Endothelial cell of umbilical vein (primary cell): Measurements from ENCODE around the gene RAB8B. TPM values are rescaled to one million over a fixed set of nuclear protein-coding genes. Genes with fewer than 3 reads are reported as not detected.

Source experiments
- BruUV-seq: library from RNA; stranded (reverse); fragments of 400-500 nt; replicated peaks from 2 replicates; lab custom pipeline; 2021; lab: Mats Ljungman, UMichigan
- CTCF ChIA-PET: fragments of 300-600, 350-600 bp; sonication (Branson Sonifier 250); formaldehyde crosslinking; loops from one replicate; lab custom pipeline; 2021; ENCODE audit warnings: antibody characterized with exemption, inconsistent platforms; lab: Charles Lee
- POLR2A ChIA-PET: fragments of 300-600, 350-600 bp; sonication (Branson Sonifier 250); formaldehyde crosslinking; loops from one replicate; lab custom pipeline; 2021; ENCODE audit warnings: antibody characterized with exemption, inconsistent platforms; lab: Charles Lee
- DNase-seq: peaks from one replicate; pipeline ENCODE4 v3.0.0-alpha.2; 2011; ENCODE audit warnings: low read depth, low spot score
- FAIRE-seq: peaks from 2 replicates; lab custom pipeline; 2011; peaks lifted over from hg19 to GRCh38; lab: Jason Lieb, UNC
- H2AFZ ChIP-seq: 2 replicates; pipeline ENCODE4 v1.6.0; 2012; ENCODE audit warnings: low read depth, low read length, control low read depth, inconsistent platforms
- H3K27ac ChIP-seq: 2 replicates; pipeline ENCODE4 v1.5.1; 2011; ENCODE audit warnings: low read depth, mild to moderate bottlenecking, control low read depth, low read length, moderate library complexity; ENCODE audit not compliant: insufficient read depth
- H3K27me3 ChIP-seq, 2 experiments: 2 replicates each; pipeline versions ENCODE4 v1.6.0 to v1.6.1; 2011; ENCODE audit warnings: low read length in 2 of 2, mixed read lengths in 1 of 2; ENCODE audit not compliant: control insufficient read depth in 2 of 2, insufficient read depth in 2 of 2
- H3K36me3 ChIP-seq, 2 experiments: 2 replicates in 1 of 2; 3 replicates in 1 of 2; pipeline ENCODE4 v1.5.1; 2011; ENCODE audit warnings: low read length in 2 of 2, mild to moderate bottlenecking in 1 of 2, moderate library complexity in 1 of 2; ENCODE audit not compliant: control insufficient read depth in 2 of 2, insufficient read depth in 2 of 2; ENCODE audit errors: extremely low read depth in 1 of 2
- H3K4me1 ChIP-seq: 3 replicates; pipeline ENCODE4 v1.5.1; 2011; ENCODE audit warnings: mild to moderate bottlenecking, low read length; ENCODE audit not compliant: control insufficient read depth, insufficient read depth; ENCODE audit errors: extremely low read depth
- H3K4me2 ChIP-seq: 2 replicates; pipeline ENCODE4 v1.6.1; 2011; ENCODE audit warnings: low read length, control low read depth, mixed read lengths; ENCODE audit not compliant: insufficient read depth
- H3K4me3 ChIP-seq, 3 experiments: fragments of 200-600 bp in 1 of 3; sonication (generic), shearing (Covaris generic) in 1 of 3; replicated peaks in 1 of 3; 2 replicates each; pipeline ENCODE4 v1.5.1; 2011 to 2016; ENCODE audit warnings: control low read depth in 3 of 3, low read length in 3 of 3, mild to moderate bottlenecking in 2 of 3, inconsistent platforms in 1 of 3, low read depth in 1 of 3, moderate library complexity in 1 of 3; ENCODE audit not compliant: insufficient read depth in 1 of 3
- H3K79me2 ChIP-seq: 2 replicates; pipeline ENCODE4 v1.6.0; 2012; ENCODE audit warnings: low read length, inconsistent platforms; ENCODE audit not compliant: control insufficient read depth, insufficient read depth
- H3K9ac ChIP-seq: replicated peaks from 2 replicates; pipeline ENCODE3; 2011; ENCODE audit warnings: low read length, control low read depth; ENCODE audit not compliant: insufficient read depth; ENCODE audit errors: extremely low read depth
- H3K9me1 ChIP-seq: replicated peaks from 3 replicates; pipeline ENCODE4 v1.6.0; 2011; ENCODE audit warnings: mild to moderate bottlenecking, low read length; ENCODE audit not compliant: control insufficient read depth, insufficient read depth; ENCODE audit errors: extremely low read depth
- H3K9me3 ChIP-seq: replicated peaks from 2 replicates; pipeline ENCODE4 v1.5.1; 2012; ENCODE audit warnings: low read length, inconsistent platforms; ENCODE audit not compliant: control insufficient read depth, insufficient read depth
- H4K20me1 ChIP-seq: replicated peaks from 2 replicates; pipeline ENCODE3; 2011; ENCODE audit warnings: mild to moderate bottlenecking, low read length; ENCODE audit not compliant: control insufficient read depth, insufficient read depth; ENCODE audit errors: extremely low read depth
- CTCF ChIP-seq, 2 donors: IDR thresholded peaks; 1 replicate in 1 of 2; 2 replicates in 1 of 2; pipeline ENCODE4 v1.5.1; 2011; ENCODE audit warnings: low read length in 2 of 2, mild to moderate bottlenecking in 2 of 2, moderate library complexity in 2 of 2, control low read depth in 1 of 2, inconsistent platforms in 1 of 2, low read depth in 1 of 2; ENCODE audit not compliant: insufficient read depth in 1 of 2; ENCODE audit errors: extremely low read depth in 1 of 2
- EZH2 ChIP-seq: IDR thresholded peaks from 2 replicates; pipeline ENCODE4 v1.6.1; 2012; ENCODE audit warnings: borderline replicate concordance, low read depth, mild to moderate bottlenecking, moderate library complexity, low read length, inconsistent platforms; ENCODE audit not compliant: severe bottlenecking
- FOS ChIP-seq: IDR thresholded peaks from 2 replicates; pipeline ENCODE4 v1.6.1; 2011; ENCODE audit warnings: mild to moderate bottlenecking, low read length, moderate library complexity, borderline replicate concordance; ENCODE audit not compliant: insufficient read depth
- GATA2 ChIP-seq: IDR thresholded peaks from 2 replicates; pipeline ENCODE4 v1.7.0; 2011; ENCODE audit warnings: low read depth, mild to moderate bottlenecking, moderate library complexity, mixed read lengths, low read length; ENCODE audit not compliant: insufficient read length, insufficient read depth
- JUN ChIP-seq: IDR thresholded peaks from 2 replicates; pipeline ENCODE4 v1.6.1; 2011; ENCODE audit warnings: borderline replicate concordance, low read depth; ENCODE audit not compliant: insufficient read length, insufficient read depth
- MAX ChIP-seq: IDR thresholded peaks from 2 replicates; pipeline ENCODE4 v1.6.1; 2011; ENCODE audit not compliant: insufficient read depth, insufficient read length
- MYC ChIP-seq: IDR thresholded peaks from one replicate; pipeline ENCODE4 v1.6.1; 2011; ENCODE audit warnings: mild to moderate bottlenecking, low read depth, low read length
- POLR2A ChIP-seq: IDR thresholded peaks from 2 replicates; pipeline ENCODE4 v1.6.1; 2012; ENCODE audit warnings: low read depth, mild to moderate bottlenecking, control low read depth, low read length
- POLR2AphosphoS5 ChIP-seq: IDR thresholded peaks from 2 replicates; pipeline ENCODE4 v1.6.1; 2012; ENCODE audit warnings: low read depth, mild to moderate bottlenecking, control low read depth, low read length, moderate library complexity; ENCODE audit not compliant: insufficient read depth
- dilution Hi-C: fragments of 300-500 bp; cut with MboI; formaldehyde crosslinking; loops from one replicate; pipeline ENCODE4 v1.15.0; 2019; ENCODE audit warnings: low sequenced_read_pairs; ENCODE audit not compliant: extremely low pct_ligation_motif_present
- intact Hi-C: fragments of 100-400 bp; cut with micrococcal nuclease; formaldehyde crosslinking; loops from one replicate; pipeline ENCODE4 v1.10.0; 2022
- polyA plus RNA-seq, 4 experiments: library from polyadenylated mRNA; depleted of rRNA in 3 of 4; stranded (reverse) in 3 of 4; unstranded in 1 of 4; fragments of >200 nt; gene quantifications; 2 replicates each; pipeline versions ENCODE4 v1.2.1 to v1.2.3, GENCODE V29; 2011 to 2012; ENCODE audit warnings: missing spikeins in 1 of 4
- total RNA-seq: library from RNA; stranded (reverse); gene quantifications from 2 replicates; pipeline ENCODE4 v1.2.3, GENCODE V29; 2021

RAB8B gene
- total and polyA plus RNA-seq, 2 donors (not counting 3 experiments of a cell fraction or from before 2014, with no cell fraction given) = 10.4 to 52.5 TPM

GRCh38 chr15:63231206-63231605 lies 41.8 kb downstream of the RAB8B start:
- H3K4me1 ChIP-seq = peaks cover 44% of the 10 kb centered on the region
- no peaks in the 10 kb centered on the region for H3K9me3 ChIP-seq
- no peak overlapping the region for H3K4me2 ChIP-seq
- no peak overlapping the region for H3K9ac ChIP-seq
- TF ChIP-seq CTCF (IDR thresholded peaks at IDR 0.05; ENCODE audit: extremely low read depth in 1 of 2, insufficient read depth in 1 of 2, low read depth in 1 of 2, low read length in 2 of 2) (no peak), FOS (no peak), MYC (no peak), GATA2 (no peak), MAX (no peak), POLR2A (no peak), EZH2 (no peak), JUN (no peak), POLR2AphosphoS5 (no peak)
- dilution Hi-C loops (no loop called here), intact Hi-C loops (loop anchor here (5.0 kb wide), 1 partner anchor 384 kb away; no protein-coding TSS in a partner anchor)
- ChIA-PET CTCF (interaction anchor here (0.6 to 3.3 kb wide), 10 partner anchors 10 to 65 kb away, joined by 3 to 11 read pairs (median 4); no protein-coding TSS in a partner anchor), POLR2A (no interaction called here)
- no peak for FAIRE-seq
- BruUV-seq = no TSS peak
- no peaks in the 10 kb centered on the region for H4K20me1 ChIP-seq
- no peak overlapping the region for H2AFZ ChIP-seq
- no peaks in the 10 kb centered on the region for H3K36me3 ChIP-seq
- DNase-seq = no peak
- H3K27ac ChIP-seq = no peak overlapping the region
- H3K4me3 ChIP-seq = no peak overlapping the region
- H3K79me2 ChIP-seq = peaks cover 37% of the 10 kb centered on the region
- no peaks in the 10 kb centered on the region for H3K9me1 ChIP-seq
- no peaks in the 10 kb centered on the region for H3K27me3 ChIP-seq
